Kidney (tissue), 14 donors: ENCODE measurements around the gene KIRREL3. TPM values are rescaled to one million over a fixed set of nuclear protein-coding genes. Genes with fewer than 3 reads are reported as not detected.

ENCODE experiments used
- DNase-seq, 5 donors: peaks; one replicate each; pipeline ENCODE4 v3.0.0-alpha.2; 2013 to 2020
- FAIRE-seq: peaks from 2 replicates; lab custom pipeline; 2012; peaks lifted over from hg19 to GRCh38; lab: Jason Lieb, UNC
- H3K27ac ChIP-seq, 2 donors: one replicate each; pipeline ENCODE4 v1.7.0; 2013; ENCODE audit warnings: low read depth in 2 of 2, low read length in 2 of 2, inconsistent platforms in 1 of 2
- H3K27me3 ChIP-seq: one replicate; pipeline ENCODE4 v1.7.1; 2013; ENCODE audit warnings: low read length, inconsistent platforms; ENCODE audit not compliant: control insufficient read depth, insufficient read depth
- H3K36me3 ChIP-seq, 3 donors: one replicate each; pipeline versions ENCODE4 v1.7.0 to v1.7.1; 2013; ENCODE audit warnings: low read length in 3 of 3, control low read depth in 1 of 3, inconsistent platforms in 1 of 3; ENCODE audit not compliant: insufficient read depth in 3 of 3, control insufficient read depth in 2 of 3
- H3K4me1 ChIP-seq, 3 donors: one replicate each; pipeline versions ENCODE4 v1.7.0 to v1.7.1; 2013; ENCODE audit warnings: low read length in 3 of 3, inconsistent platforms in 1 of 3, low read depth in 1 of 3; ENCODE audit not compliant: control insufficient read depth in 2 of 3, insufficient read depth in 2 of 3
- H3K4me3 ChIP-seq, 3 donors: one replicate each; pipeline versions ENCODE4 v1.7.0 to v1.8.1; 2013; ENCODE audit warnings: low read length in 3 of 3, control low read depth in 1 of 3, inconsistent platforms in 1 of 3
- H3K9ac ChIP-seq, 3 donors: one replicate each; pipeline versions ENCODE4 v1.7.0 to v1.7.1; 2013; ENCODE audit warnings: low read length in 3 of 3, control low read depth in 1 of 3, inconsistent platforms in 1 of 3
- H3K9me3 ChIP-seq, 3 donors: one replicate each; pipeline versions ENCODE4 v1.7.0 to v1.7.1; 2013; ENCODE audit warnings: low read length in 3 of 3, control low read depth in 1 of 3, inconsistent platforms in 1 of 3; ENCODE audit not compliant: control insufficient read depth in 2 of 3, insufficient read depth in 1 of 3
- intact Hi-C: fragments of 100-400 bp; cut with DNase I; formaldehyde crosslinking; loops from one replicate; pipeline ENCODE4 v1.11.1; 2022
- polyA plus RNA-seq: library from polyadenylated mRNA; stranded (reverse); fragments of 350-450 nt; fragmentation: Illumina TruSeq; extraction: RNeasy Lipid Tissue Mini Kit (QIAGEN cat#74804); gene quantifications from one replicate; pipeline ENCODE4 v1.2.3, GENCODE V29; 2014; ENCODE audit warnings: low read depth, low replicate concordance; ENCODE audit not compliant: insufficient read depth
- total RNA-seq: library from RNA; stranded (reverse); fragmentation: NEBNext Ultra II Directional; extraction: Animal tissue kit (Norgen Biotek cat#: 25700); gene quantifications from one replicate; pipeline ENCODE4 v1.2.1, GENCODE V29; 2021
- TF ChIP-seq, protein P1 (sequence below): IDR thresholded peaks from 3 replicates; pipeline ENCODE4 v1.5.1; 2012; ENCODE audit warnings: mild to moderate bottlenecking, moderate library complexity, borderline replicate concordance; ENCODE audit not compliant: insufficient read depth; ENCODE audit errors: extremely low read depth
- donor health status: control.
- donor health status: control.
- donor health status: control.
- donor health status: control.
- donor health status: control.
- donor health status: DM: yes; HTN: yes; CAD: no.
- donor health status: Normal renal cell carcinoma (clear cell type).

The KIRREL3 gene
- total and polyA plus RNA-seq, 2 donors from 2014 or later = 0.19 to 0.22 TPM

- intact Hi-C loops = no loop called here
- Histone ChIP-seq H3K9ac (no peak overlapping the region), H3K4me3 (no peak overlapping the region), H3K27ac (no peak overlapping the region), H3K36me3 (no peaks in the 10 kb centered on the region), H3K9me3 (no peaks in the 10 kb centered on the region), H3K27me3 (no peaks in the 10 kb centered on the region), H3K4me1 (peaks cover 0 to 7% (median 4%) of the 10 kb centered on the region in 3 donors)
- FAIRE-seq (no peak), DNase-seq (no peak)
- TF ChIP-seq, protein P1, sequence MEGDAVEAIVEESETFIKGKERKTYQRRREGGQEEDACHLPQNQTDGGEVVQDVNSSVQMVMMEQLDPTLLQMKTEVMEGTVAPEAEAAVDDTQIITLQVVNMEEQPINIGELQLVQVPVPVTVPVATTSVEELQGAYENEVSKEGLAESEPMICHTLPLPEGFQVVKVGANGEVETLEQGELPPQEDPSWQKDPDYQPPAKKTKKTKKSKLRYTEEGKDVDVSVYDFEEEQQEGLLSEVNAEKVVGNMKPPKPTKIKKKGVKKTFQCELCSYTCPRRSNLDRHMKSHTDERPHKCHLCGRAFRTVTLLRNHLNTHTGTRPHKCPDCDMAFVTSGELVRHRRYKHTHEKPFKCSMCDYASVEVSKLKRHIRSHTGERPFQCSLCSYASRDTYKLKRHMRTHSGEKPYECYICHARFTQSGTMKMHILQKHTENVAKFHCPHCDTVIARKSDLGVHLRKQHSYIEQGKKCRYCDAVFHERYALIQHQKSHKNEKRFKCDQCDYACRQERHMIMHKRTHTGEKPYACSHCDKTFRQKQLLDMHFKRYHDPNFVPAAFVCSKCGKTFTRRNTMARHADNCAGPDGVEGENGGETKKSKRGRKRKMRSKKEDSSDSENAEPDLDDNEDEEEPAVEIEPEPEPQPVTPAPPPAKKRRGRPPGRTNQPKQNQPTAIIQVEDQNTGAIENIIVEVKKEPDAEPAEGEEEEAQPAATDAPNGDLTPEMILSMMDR = no peak
These were observed 534.1 kb downstream of the KIRREL3 start for GRCh38 chr11:126466236-126467045.

- no peaks in the 10 kb centered on the region for H3K36me3 ChIP-seq
- DNase-seq (no peak), FAIRE-seq (no peak)
- H3K27me3 ChIP-seq = no peaks in the 10 kb centered on the region
- intact Hi-C loops = no loop called here
- H3K4me1 ChIP-seq = peaks cover 0 to 7% (median 4%) of the 10 kb centered on the region in 3 donors
- no peak overlapping the region for H3K27ac ChIP-seq
- TF ChIP-seq, protein P1 = no peak
- no peaks in the 10 kb centered on the region for H3K9me3 ChIP-seq
- H3K9ac ChIP-seq = no peak overlapping the region
- no peak overlapping the region for H3K4me3 ChIP-seq
These were observed 534.9 kb downstream of the KIRREL3 start for GRCh38 chr11:126465573-126466188.

- H3K4me3 ChIP-seq = no peak overlapping the region
- no peak for DNase-seq
- TF ChIP-seq, protein P1 = no peak
- H3K27me3 ChIP-seq = no peaks in the 10 kb centered on the region
- peaks cover 0 to 7% (median 4%) of the 10 kb centered on the region in 3 donors for H3K4me1 ChIP-seq
- no peaks in the 10 kb centered on the region for H3K36me3 ChIP-seq
- FAIRE-seq = no peak
- H3K27ac ChIP-seq = no peak overlapping the region
- no peaks in the 10 kb centered on the region for H3K9me3 ChIP-seq
- H3K9ac ChIP-seq = no peak overlapping the region
- intact Hi-C loops = no loop called here
These were observed 535.8 kb downstream of the KIRREL3 start for GRCh38 chr11:126464796-126465195.
